Measurements from ENCODE around the gene LARGE1.
A peak's percentile ranks its signal among the peaks of the same experiment; 100 is the strongest.

The LARGE1 gene

GRCh38 chr22:33544707-33545106 lies 375.6 kb downstream of the LARGE1 start:
- no peak for DNase-seq

GRCh38 chr22:33542722-33543121 lies 377.6 kb downstream of the LARGE1 start:
- DNase-seq: no peak

GRCh38 chr22:33542153-33542552 lies 378.1 kb downstream of the LARGE1 start:
- DNase-seq: no peak

GRCh38 chr22:33539902-33540751 lies 380.1 kb downstream of the LARGE1 start:
- peak; percentile 5 for DNase-seq

- DNase-seq: no peak
Measured at GRCh38 chr22:33539202-33539901, 380.9 kb downstream of the LARGE1 start.

- no peak for DNase-seq
Measured at GRCh38 chr22:33538277-33538885, 381.9 kb downstream of the LARGE1 start.

- DNase-seq: no peak
Measured at GRCh38 chr22:33537059-33537458, 383.2 kb downstream of the LARGE1 start.

GRCh38 chr22:33535937-33536875 lies 384.1 kb downstream of the LARGE1 start:
- DNase-seq: no peak

GRCh38 chr22:33529424-33530113 lies 390.7 kb downstream of the LARGE1 start:
- DNase-seq: no peak

GRCh38 chr22:33528183-33528582 lies 392.1 kb downstream of the LARGE1 start:
- no peak for DNase-seq

GRCh38 chr22:33526434-33527107 lies 393.7 kb downstream of the LARGE1 start:
- no peak for DNase-seq

GRCh38 chr22:33524511-33525260 lies 395.6 kb downstream of the LARGE1 start:
- no peak for DNase-seq

- DNase-seq: no peak
Measured at GRCh38 chr22:33521879-33522665, 398.2 kb downstream of the LARGE1 start.

- DNase-seq: no peak
Measured at GRCh38 chr22:33520904-33521780, 399.1 kb downstream of the LARGE1 start.

- DNase-seq: no peak
Measured at GRCh38 chr22:33519974-33520903, 400.0 kb downstream of the LARGE1 start.

GRCh38 chr22:33519071-33519973 lies 401.0 kb downstream of the LARGE1 start:
- peak; percentile 33 for DNase-seq
